Hepatocyte (in vitro differentiated cells): ENCODE data around the gene TLCD2.
"Not testable (repeated sequence)": the region's sequence is repeated elsewhere in the genome, so short reads cannot be mapped to it uniquely, and the experiment has no call there.

Source experiments
- EZH2 ChIP-seq: fragments of 200-600 bp; sonication (generic); IDR thresholded peaks from 2 replicates; pipeline ENCODE4 v1.6.1; 2016; ENCODE audit warnings: antibody characterized with exemption, mild to moderate bottlenecking, borderline replicate concordance
- TF ChIP-seq, protein P1 (sequence below): fragments of 200-600 bp; sonication (generic); IDR thresholded peaks from 2 replicates; pipeline ENCODE4 v1.5.1; 2016; ENCODE audit warnings: antibody characterized with exemption, mild to moderate bottlenecking; ENCODE audit not compliant: poor library complexity

DNA sequence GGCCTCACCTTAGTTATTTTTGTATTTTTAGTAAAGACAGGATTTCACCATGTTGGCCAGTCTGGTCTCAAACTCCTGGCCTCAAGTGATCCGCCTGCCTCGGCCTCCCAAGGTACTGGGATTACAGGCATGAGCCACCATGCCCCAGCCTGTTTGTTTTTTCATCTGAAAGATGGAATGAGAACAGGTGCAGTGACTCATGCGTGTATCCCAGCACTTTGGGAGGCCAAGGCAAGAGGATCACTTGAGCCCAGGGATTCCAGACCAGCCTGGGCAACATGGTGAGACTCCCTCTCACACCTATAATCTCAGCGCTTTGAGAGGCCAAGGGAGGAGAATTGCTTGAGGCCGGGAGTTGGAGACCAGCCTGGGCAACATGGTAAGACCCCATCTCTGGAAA, 10.3 kb downstream of the TLCD2 start:
- TF ChIP-seq, protein P1, sequence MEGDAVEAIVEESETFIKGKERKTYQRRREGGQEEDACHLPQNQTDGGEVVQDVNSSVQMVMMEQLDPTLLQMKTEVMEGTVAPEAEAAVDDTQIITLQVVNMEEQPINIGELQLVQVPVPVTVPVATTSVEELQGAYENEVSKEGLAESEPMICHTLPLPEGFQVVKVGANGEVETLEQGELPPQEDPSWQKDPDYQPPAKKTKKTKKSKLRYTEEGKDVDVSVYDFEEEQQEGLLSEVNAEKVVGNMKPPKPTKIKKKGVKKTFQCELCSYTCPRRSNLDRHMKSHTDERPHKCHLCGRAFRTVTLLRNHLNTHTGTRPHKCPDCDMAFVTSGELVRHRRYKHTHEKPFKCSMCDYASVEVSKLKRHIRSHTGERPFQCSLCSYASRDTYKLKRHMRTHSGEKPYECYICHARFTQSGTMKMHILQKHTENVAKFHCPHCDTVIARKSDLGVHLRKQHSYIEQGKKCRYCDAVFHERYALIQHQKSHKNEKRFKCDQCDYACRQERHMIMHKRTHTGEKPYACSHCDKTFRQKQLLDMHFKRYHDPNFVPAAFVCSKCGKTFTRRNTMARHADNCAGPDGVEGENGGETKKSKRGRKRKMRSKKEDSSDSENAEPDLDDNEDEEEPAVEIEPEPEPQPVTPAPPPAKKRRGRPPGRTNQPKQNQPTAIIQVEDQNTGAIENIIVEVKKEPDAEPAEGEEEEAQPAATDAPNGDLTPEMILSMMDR = not testable (repeated sequence)
- not testable (repeated sequence) for TF ChIP-seq EZH2
